WI38 (cell line): ENCODE measurements around the gene SCN10A.

Source experiments
- H3K4me3 ChIP-seq: 2 replicates; pipeline ENCODE4 v1.5.1; 2011; ENCODE audit warnings: low read depth, mild to moderate bottlenecking, control low read depth, low read length
- CTCF ChIP-seq: IDR thresholded peaks from 2 replicates; pipeline ENCODE4 v1.5.1; 2012; ENCODE audit warnings: low read depth, mild to moderate bottlenecking, control low read depth, low read length

The SCN10A gene

GRCh38 chr3:38793721-38794120, 22.3 kb downstream of the SCN10A start:
- H3K4me3 ChIP-seq: no peak overlapping the region
- TF ChIP-seq CTCF: no peak

GRCh38 chr3:38792983-38793382, 23.0 kb downstream of the SCN10A start:
- no peak for TF ChIP-seq CTCF
- no peak overlapping the region for H3K4me3 ChIP-seq

GRCh38 chr3:38782148-38782547, 33.9 kb downstream of the SCN10A start:
- TF ChIP-seq CTCF: no peak

GRCh38 chr3:38773528-38773927, 42.5 kb downstream of the SCN10A start:
- TF ChIP-seq CTCF: no peak
- H3K4me3 ChIP-seq: no peak overlapping the region

More at GRCh38 chr3:38782148-38782547, 33.9 kb downstream of the SCN10A start:
- no peak overlapping the region for H3K4me3 ChIP-seq

- no peak for TF ChIP-seq CTCF
- H3K4me3 ChIP-seq: no peak overlapping the region
These were observed 52.4 kb downstream of the SCN10A start for GRCh38 chr3:38763569-38763968.

GRCh38 chr3:38758557-38758956, 57.5 kb downstream of the SCN10A start:
- H3K4me3 ChIP-seq: no peak overlapping the region
- no peak for TF ChIP-seq CTCF

GRCh38 chr3:38757721-38758120, 58.3 kb downstream of the SCN10A start:
- H3K4me3 ChIP-seq: no peak overlapping the region

More at GRCh38 chr3:38757721-38758120, 58.3 kb downstream of the SCN10A start:
- no peak for TF ChIP-seq CTCF
